SK-N-SH treated with all-trans-retinoic acid at 6 μM for 48 hours (cell line): ENCODE results near the gene DOCK2.

ENCODE experiments used
- ATAC-seq: fragments of 200-7000 bp; cut with Tn5 transposase; 3 replicates; pipeline ENCODE4 v1.9.1; 2020; ENCODE audit warnings: mild to moderate bottlenecking, moderate library complexity
- ARNTL ChIP-seq: fragments of 450-650 bp; formaldehyde crosslinking; IDR thresholded peaks from 2 replicates; pipeline ENCODE4 v1.5.0; 2020; ENCODE audit warnings: low read depth, mild to moderate bottlenecking, moderate library complexity, borderline replicate concordance
- BACH2 ChIP-seq: fragments of 250-450 bp; sonication (Bioruptor Pico); IDR thresholded peaks from 2 replicates; pipeline ENCODE4 v1.9.0; 2021; ENCODE audit warnings: mild to moderate bottlenecking, borderline replicate concordance
- CSDC2 ChIP-seq: fragments of 250-450 bp; sonication (Bioruptor Pico); IDR thresholded peaks from 2 replicates; pipeline ENCODE4 v1.5.0; 2020; ENCODE audit warnings: mild to moderate bottlenecking, moderate library complexity
- CSRNP3 ChIP-seq: fragments of 250-450 bp; sonication (Bioruptor Pico); IDR thresholded peaks from 2 replicates; pipeline ENCODE4 v1.5.1; 2021; ENCODE audit warnings: mild to moderate bottlenecking, moderate library complexity
- ESRRG ChIP-seq: fragments of 250-450 bp; sonication (Bioruptor Pico); IDR thresholded peaks from 2 replicates; pipeline ENCODE4 v1.6.1; 2021; ENCODE audit warnings: mild to moderate bottlenecking
- GLIS3 ChIP-seq: fragments of 250-450 bp; sonication (Bioruptor Pico); IDR thresholded peaks from 2 replicates; pipeline ENCODE4 v1.5.0; 2020; ENCODE audit warnings: mild to moderate bottlenecking, moderate library complexity
- ISL1 ChIP-seq: fragments of 250-450 bp; sonication (Bioruptor Pico); IDR thresholded peaks from 2 replicates; pipeline ENCODE4 v2.1.2; 2022; ENCODE audit warnings: mild to moderate bottlenecking, moderate library complexity
- OSR1 ChIP-seq: fragments of 250-450 bp; sonication (Bioruptor Pico); IDR thresholded peaks from 2 replicates; pipeline ENCODE4 v1.8.0; 2022; ENCODE audit warnings: moderate library complexity, mild to moderate bottlenecking, inconsistent platforms
- PPARA ChIP-seq: fragments of 250-450 bp; sonication (Bioruptor Pico); IDR thresholded peaks from 2 replicates; pipeline ENCODE4 v1.5.0; 2020; ENCODE audit warnings: mild to moderate bottlenecking, borderline replicate concordance
- RARB ChIP-seq: fragments of 250-450 bp; sonication (Bioruptor Pico); IDR thresholded peaks from 2 replicates; pipeline ENCODE4 v1.8.0; 2021; ENCODE audit warnings: mild to moderate bottlenecking, moderate library complexity
- TCF4 ChIP-seq: fragments of 250-450 bp; sonication (Bioruptor Pico); IDR thresholded peaks from 2 replicates; pipeline ENCODE4 v1.8.0; 2021; ENCODE audit warnings: mild to moderate bottlenecking, moderate library complexity, borderline replicate concordance
- TOX ChIP-seq: fragments of 250-450 bp; sonication (Bioruptor Pico); IDR thresholded peaks from 2 replicates; pipeline ENCODE4 v1.8.0; 2021; ENCODE audit warnings: mild to moderate bottlenecking, moderate library complexity, borderline replicate concordance
- TSHZ2 ChIP-seq: fragments of 250-450 bp; sonication (Bioruptor Pico); IDR thresholded peaks from 2 replicates; pipeline ENCODE4 v1.5.0; 2020; ENCODE audit warnings: mild to moderate bottlenecking, moderate library complexity
- ZC3H10 ChIP-seq: fragments of 250-450 bp; sonication (Bioruptor Pico); IDR thresholded peaks from 2 replicates; pipeline ENCODE4 v1.5.1; 2021; ENCODE audit warnings: mild to moderate bottlenecking, moderate library complexity
- ZFP3 ChIP-seq: fragments of 250-450 bp; sonication (Bioruptor Pico); IDR thresholded peaks from 2 replicates; pipeline ENCODE4 v1.5.0; 2020; ENCODE audit warnings: mild to moderate bottlenecking, moderate library complexity
- ZFP30 ChIP-seq: fragments of 450-650 bp; formaldehyde crosslinking; IDR thresholded peaks from 2 replicates; pipeline ENCODE4 v1.5.0; 2022; ENCODE audit warnings: mild to moderate bottlenecking, moderate library complexity
- ZNF565 ChIP-seq: fragments of 450-650 bp; formaldehyde crosslinking; conservative IDR thresholded peaks from 2 replicates; pipeline ENCODE4 v1.5.0; 2020; ENCODE audit warnings: low read depth, mild to moderate bottlenecking, moderate library complexity
- ZNF70 ChIP-seq: fragments of 450-650 bp; formaldehyde crosslinking; IDR thresholded peaks from 2 replicates; pipeline ENCODE4 v1.5.0; 2020; ENCODE audit warnings: mild to moderate bottlenecking, moderate library complexity
- ZNF8 ChIP-seq: fragments of 450-650 bp; formaldehyde crosslinking; IDR thresholded peaks from 2 replicates; pipeline ENCODE4 v1.5.0; 2020; ENCODE audit warnings: mild to moderate bottlenecking, moderate library complexity
- TF ChIP-seq, protein P1 (sequence below): fragments of 250-450 bp; sonication (Bioruptor Pico); IDR thresholded peaks from 2 replicates; pipeline ENCODE4 v1.8.0; 2020; ENCODE audit warnings: mild to moderate bottlenecking, moderate library complexity, borderline replicate concordance
- TF ChIP-seq, protein P2 (sequence below): fragments of 250-450 bp; sonication (Bioruptor Pico); IDR thresholded peaks from 2 replicates; pipeline ENCODE4 v1.5.1; 2020; ENCODE audit warnings: low read depth, mild to moderate bottlenecking, moderate library complexity
- TF ChIP-seq, protein P3 (sequence below): fragments of 250-450 bp; sonication (Bioruptor Pico); IDR thresholded peaks from 2 replicates; pipeline ENCODE4 v1.8.0; 2021; ENCODE audit warnings: low read depth, mild to moderate bottlenecking, moderate library complexity, borderline replicate concordance

DOCK2 gene

GRCh38 chr5:169772256-169772655 is 135.2 kb downstream of the DOCK2 start (continued):
- TF ChIP-seq ZNF565 (CRISPR knock-in tag), result no peak
- TF ChIP-seq OSR1, result no peak
- no peak for TF ChIP-seq BACH2
- TF ChIP-seq RARB (CRISPR knock-in tag), result no peak
- no peak for TF ChIP-seq ZNF8 (CRISPR knock-in tag)
- TF ChIP-seq GLIS3 (CRISPR knock-in tag), result no peak
- no peak for TF ChIP-seq ISL1
- TF ChIP-seq TOX (CRISPR knock-in tag), result no peak
- TF ChIP-seq, protein P1, sequence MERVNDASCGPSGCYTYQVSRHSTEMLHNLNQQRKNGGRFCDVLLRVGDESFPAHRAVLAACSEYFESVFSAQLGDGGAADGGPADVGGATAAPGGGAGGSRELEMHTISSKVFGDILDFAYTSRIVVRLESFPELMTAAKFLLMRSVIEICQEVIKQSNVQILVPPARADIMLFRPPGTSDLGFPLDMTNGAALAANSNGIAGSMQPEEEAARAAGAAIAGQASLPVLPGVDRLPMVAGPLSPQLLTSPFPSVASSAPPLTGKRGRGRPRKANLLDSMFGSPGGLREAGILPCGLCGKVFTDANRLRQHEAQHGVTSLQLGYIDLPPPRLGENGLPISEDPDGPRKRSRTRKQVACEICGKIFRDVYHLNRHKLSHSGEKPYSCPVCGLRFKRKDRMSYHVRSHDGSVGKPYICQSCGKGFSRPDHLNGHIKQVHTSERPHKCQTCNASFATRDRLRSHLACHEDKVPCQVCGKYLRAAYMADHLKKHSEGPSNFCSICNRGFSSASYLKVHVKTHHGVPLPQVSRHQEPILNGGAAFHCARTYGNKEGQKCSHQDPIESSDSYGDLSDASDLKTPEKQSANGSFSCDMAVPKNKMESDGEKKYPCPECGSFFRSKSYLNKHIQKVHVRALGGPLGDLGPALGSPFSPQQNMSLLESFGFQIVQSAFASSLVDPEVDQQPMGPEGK (CRISPR knock-in tag), result no peak
- TF ChIP-seq, protein P2, sequence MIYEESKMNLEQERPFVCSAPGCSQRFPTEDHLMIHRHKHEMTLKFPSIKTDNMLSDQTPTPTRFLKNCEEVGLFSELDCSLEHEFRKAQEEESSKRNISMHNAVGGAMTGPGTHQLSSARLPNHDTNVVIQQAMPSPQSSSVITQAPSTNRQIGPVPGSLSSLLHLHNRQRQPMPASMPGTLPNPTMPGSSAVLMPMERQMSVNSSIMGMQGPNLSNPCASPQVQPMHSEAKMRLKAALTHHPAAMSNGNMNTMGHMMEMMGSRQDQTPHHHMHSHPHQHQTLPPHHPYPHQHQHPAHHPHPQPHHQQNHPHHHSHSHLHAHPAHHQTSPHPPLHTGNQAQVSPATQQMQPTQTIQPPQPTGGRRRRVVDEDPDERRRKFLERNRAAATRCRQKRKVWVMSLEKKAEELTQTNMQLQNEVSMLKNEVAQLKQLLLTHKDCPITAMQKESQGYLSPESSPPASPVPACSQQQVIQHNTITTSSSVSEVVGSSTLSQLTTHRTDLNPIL (CRISPR knock-in tag), result no peak

DNA sequence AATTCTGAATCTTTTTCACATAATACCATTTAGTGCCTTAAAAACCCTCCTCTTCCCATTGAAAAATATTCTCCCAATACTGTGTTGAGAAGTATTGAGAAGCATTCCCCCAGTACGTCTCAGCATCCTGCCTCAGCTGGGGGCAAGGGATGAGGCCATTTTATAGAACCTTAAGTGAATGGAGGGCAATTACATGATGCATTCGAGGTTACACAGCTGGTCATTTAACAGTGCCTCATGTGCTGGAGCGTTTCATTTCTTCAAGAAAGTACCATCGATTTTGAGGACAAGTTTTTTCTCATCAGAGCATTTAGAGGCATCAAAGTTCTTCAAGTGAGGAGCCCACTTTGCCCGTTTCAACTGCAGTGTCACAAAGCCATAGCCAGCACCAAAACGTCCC is 135.6 kb downstream of the DOCK2 start:
- TF ChIP-seq OSR1, result no peak
- TF ChIP-seq ZFP3 (CRISPR knock-in tag), result no peak
- no peak for TF ChIP-seq ESRRG
- TF ChIP-seq ZNF8 (CRISPR knock-in tag), result no peak
- TF ChIP-seq, protein P2 (CRISPR knock-in tag), result no peak
- no peak for TF ChIP-seq ZC3H10
- TF ChIP-seq ZFP30, result no peak
- TF ChIP-seq, all 23 proteins: peak for 0

GRCh38 chr5:169777159-169777558 is 140.1 kb downstream of the DOCK2 start:
- no peak for ATAC-seq
- TF ChIP-seq TSHZ2 (CRISPR knock-in tag) (no peak), GLIS3 (CRISPR knock-in tag) (no peak), ZC3H10 (no peak), ARNTL (CRISPR knock-in tag) (no peak), ZNF8 (CRISPR knock-in tag) (no peak), ZFP3 (CRISPR knock-in tag) (no peak), BACH2 (no peak), ESRRG (no peak), TCF4 (CRISPR knock-in tag) (no peak), PPARA (no peak), TOX (CRISPR knock-in tag) (no peak), ZFP30 (no peak), ZNF70 (CRISPR knock-in tag) (no peak), CSDC2 (CRISPR knock-in tag) (no peak), RARB (CRISPR knock-in tag) (no peak), CSRNP3 (CRISPR knock-in tag) (no peak)
- TF ChIP-seq, protein P3, sequence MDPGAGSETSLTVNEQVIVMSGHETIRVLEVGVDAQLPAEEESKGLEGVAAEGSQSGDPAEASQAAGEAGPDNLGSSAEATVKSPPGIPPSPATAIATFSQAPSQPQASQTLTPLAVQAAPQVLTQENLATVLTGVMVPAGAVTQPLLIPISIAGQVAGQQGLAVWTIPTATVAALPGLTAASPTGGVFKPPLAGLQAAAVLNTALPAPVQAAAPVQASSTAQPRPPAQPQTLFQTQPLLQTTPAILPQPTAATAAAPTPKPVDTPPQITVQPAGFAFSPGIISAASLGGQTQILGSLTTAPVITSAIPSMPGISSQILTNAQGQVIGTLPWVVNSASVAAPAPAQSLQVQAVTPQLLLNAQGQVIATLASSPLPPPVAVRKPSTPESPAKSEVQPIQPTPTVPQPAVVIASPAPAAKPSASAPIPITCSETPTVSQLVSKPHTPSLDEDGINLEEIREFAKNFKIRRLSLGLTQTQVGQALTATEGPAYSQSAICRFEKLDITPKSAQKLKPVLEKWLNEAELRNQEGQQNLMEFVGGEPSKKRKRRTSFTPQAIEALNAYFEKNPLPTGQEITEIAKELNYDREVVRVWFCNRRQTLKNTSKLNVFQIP (CRISPR knock-in tag), result no peak
- TF ChIP-seq, protein P1 (CRISPR knock-in tag), result no peak

More for the DNA sequence above, 135.6 kb downstream of the DOCK2 start:
- no peak for ATAC-seq
